ENCODE data around the gene DUOX1.

- TF ChIP-seq, protein P1, sequence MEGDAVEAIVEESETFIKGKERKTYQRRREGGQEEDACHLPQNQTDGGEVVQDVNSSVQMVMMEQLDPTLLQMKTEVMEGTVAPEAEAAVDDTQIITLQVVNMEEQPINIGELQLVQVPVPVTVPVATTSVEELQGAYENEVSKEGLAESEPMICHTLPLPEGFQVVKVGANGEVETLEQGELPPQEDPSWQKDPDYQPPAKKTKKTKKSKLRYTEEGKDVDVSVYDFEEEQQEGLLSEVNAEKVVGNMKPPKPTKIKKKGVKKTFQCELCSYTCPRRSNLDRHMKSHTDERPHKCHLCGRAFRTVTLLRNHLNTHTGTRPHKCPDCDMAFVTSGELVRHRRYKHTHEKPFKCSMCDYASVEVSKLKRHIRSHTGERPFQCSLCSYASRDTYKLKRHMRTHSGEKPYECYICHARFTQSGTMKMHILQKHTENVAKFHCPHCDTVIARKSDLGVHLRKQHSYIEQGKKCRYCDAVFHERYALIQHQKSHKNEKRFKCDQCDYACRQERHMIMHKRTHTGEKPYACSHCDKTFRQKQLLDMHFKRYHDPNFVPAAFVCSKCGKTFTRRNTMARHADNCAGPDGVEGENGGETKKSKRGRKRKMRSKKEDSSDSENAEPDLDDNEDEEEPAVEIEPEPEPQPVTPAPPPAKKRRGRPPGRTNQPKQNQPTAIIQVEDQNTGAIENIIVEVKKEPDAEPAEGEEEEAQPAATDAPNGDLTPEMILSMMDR (IDR thresholded peaks at IDR 0.05), result no peak
- no peak for TF ChIP-seq POLR2AphosphoS5 (IDR thresholded peaks at IDR 0.05; ENCODE audit: insufficient read depth in 1 of 2, low read depth in 1 of 2)
- TF ChIP-seq POLR2A (IDR thresholded peaks at IDR 0.05), result no peak
Measured at GRCh38 chr15:45174069-45174468, 44.3 kb downstream of the DUOX1 start.
